ENCODE measurements around the gene HPSE. TPM values are rescaled to one million over a fixed set of nuclear protein-coding genes. Genes with fewer than 3 reads are reported as not detected.

The HPSE gene
- total and polyA plus RNA-seq, 2 of the 8 experiments (the other 6 are each of a cell fraction or from before 2014, with no cell fraction given), result 1.5 to 5.0 TPM

- H3K23me2 ChIP-seq (ENCODE audit: low read depth, low read length), result no peaks in the 10 kb centered on the region
- CTCF ChIA-PET (ENCODE audit: partially characterized antibody), result interaction anchor here (0.9 to 2.1 kb wide), 2 partner anchors 19 to 35 kb away, joined by 3 to 5 read pairs; no protein-coding TSS in a partner anchor
Observed at GRCh38 chr4:83371235-83371634, 36.6 kb upstream of the HPSE start.

More at GRCh38 chr4:83371235-83371634, 36.6 kb upstream of the HPSE start:
- Histone ChIP-seq H3K9ac (replicated peaks in 1 of 4; ENCODE audit: extremely low read depth in 1 of 4, low read depth in 3 of 4, low read length in 3 of 4) (no peak overlapping the region), H3K27me3 (replicated peaks in 1 of 4; ENCODE audit: control insufficient read depth in 3 of 4, extremely low read depth in 1 of 4, insufficient read depth in 3 of 4, low read length in 3 of 4) (no peaks in the 10 kb centered on the region; a peak in 2 of 7 replicates), H2BK20ac (ENCODE audit: low read length) (no peak overlapping the region), H2AFZ (ENCODE audit: low read length) (no peak overlapping the region), H2AK5ac (ENCODE audit: low read depth, low read length) (no peak overlapping the region), H3K36me3 (ENCODE audit: control insufficient read depth in 2 of 4, insufficient read depth in 4 of 4, low read length in 3 of 4) (no peaks in the 10 kb centered on the region), H2BK5ac (ENCODE audit: low read depth, low read length) (no peak overlapping the region), H4K20me1 (replicated peaks in 1 of 2; ENCODE audit: control insufficient read depth in 1 of 2, insufficient read depth in 2 of 2, low read length in 2 of 2) (no peaks in the 10 kb centered on the region), H2BK120ac (replicated peaks; ENCODE audit: low read depth, low read length) (no peak overlapping the region), H3K9me3 (ENCODE audit: insufficient read depth in 2 of 2, low read depth in 1 of 2, low read length in 1 of 2) (0 out of 4 replicates have a peak, but pooled peaks cover 0 to 3% of the 10 kb centered on the region in 2 experiments), H3K23ac (ENCODE audit: insufficient read length) (no peak overlapping the region), H3K14ac (ENCODE audit: insufficient read length) (no peak overlapping the region), H3K4me2 (ENCODE audit: insufficient read depth in 1 of 2, low read depth in 2 of 2, low read length in 2 of 2) (no peak overlapping the region), H3K4me1 (replicated peaks in 1 of 4; ENCODE audit: control insufficient read depth in 3 of 4, insufficient read depth in 4 of 4, low read length in 3 of 4) (no peaks in the 10 kb centered on the region), H3K56ac (replicated peaks; ENCODE audit: insufficient read length, low read depth, low read length) (no peak overlapping the region), H3K79me2 (ENCODE audit: control insufficient read depth in 1 of 2, insufficient read depth in 2 of 2, low read length in 2 of 2) (no peaks in the 10 kb centered on the region), H3K79me1 (ENCODE audit: low read depth, low read length) (no peaks in the 10 kb centered on the region; the same call in 1 of the 2 replicates), H4K5ac (ENCODE audit: insufficient read length, low read depth, low read length) (no peak overlapping the region), H4K91ac (replicated peaks; ENCODE audit: insufficient read length, low read length) (no peak overlapping the region), H3K27ac (ENCODE audit: low read depth, low read length) (no peak overlapping the region), H3K18ac (ENCODE audit: extremely low read depth, low read length) (no peak overlapping the region), H4K8ac (ENCODE audit: extremely low read depth, insufficient read depth, low read length) (no peak overlapping the region), H3K4ac (replicated peaks; ENCODE audit: insufficient read length, low read depth, low read length) (no peak overlapping the region), H3K4me3 (ENCODE audit: extremely low read depth in 1 of 4, insufficient read depth in 2 of 4, low read depth in 3 of 4, low read length in 4 of 4) (no peak overlapping the region), H2BK15ac (ENCODE audit: low read length) (no peak overlapping the region), H2BK12ac (ENCODE audit: low read depth, low read length) (no peak overlapping the region)
- POLR2A ChIA-PET (ENCODE audit: partially characterized antibody), result no interaction called here
- WGBS, 2 experiments (ENCODE audit: extremely low coverage in 1 of 2, insufficient coverage in 1 of 2, insufficient read length in 1 of 2, insufficient replicate concordance in 2 of 2, low coverage in 1 of 2, low lambda C conversion rate in 2 of 2, missing lambda C conversion rate in 1 of 2), result 91% methylated on average over 5 of the region's 5 CpGs; no CpG with 5 or more reads in 1 of the 2 experiments
- FAIRE-seq (no peak), DNase-seq (ENCODE audit: low read depth in 1 of 2, low spot score in 2 of 2) (no peak)
- no peak for TF ChIP-seq POLR2AphosphoS5 (IDR thresholded peaks at IDR 0.05; ENCODE audit: low read depth, low read length)
- no peak for TF ChIP-seq SIRT6 (IDR thresholded peaks at IDR 0.05; ENCODE audit: low read length)
- TF ChIP-seq CEBPB (IDR thresholded peaks at IDR 0.05; ENCODE audit: low read depth, low read length), result no peak
- TF ChIP-seq CHD1 (IDR thresholded peaks at IDR 0.05; ENCODE audit: low read depth, low read length), result no peak
- TF ChIP-seq SRF (IDR thresholded peaks at IDR 0.05; ENCODE audit: low read depth, low read length), result no peak
- TF ChIP-seq RNF2 (IDR thresholded peaks at IDR 0.05; ENCODE audit: borderline replicate concordance, low read depth, low read length, missing control alignments, poor library complexity, severe bottlenecking), result no peak
- no peak for TF ChIP-seq GTF2F1 (IDR thresholded peaks at IDR 0.05; ENCODE audit: borderline replicate concordance, low read depth, low read length)
- no peak for TF ChIP-seq E2F6 (IDR thresholded peaks at IDR 0.05)
